Common myeloid progenitor, CD34-positive (primary cell): ENCODE results near the gene DCTPP1.

Source experiments
- CTCF ChIA-PET: fragments of 350-600 bp; sonication (Branson Sonifier 250); formaldehyde crosslinking; loops from one replicate; lab custom pipeline; 2021; ENCODE audit warnings: antibody characterized with exemption; lab: Charles Lee
- POLR2A ChIA-PET: fragments of 350-600 bp; sonication (Branson Sonifier 250); formaldehyde crosslinking; loops from one replicate; lab custom pipeline; 2021; ENCODE audit warnings: antibody characterized with exemption; lab: Charles Lee
- DNase-seq, 3 donors: peaks; one replicate each; pipeline versions ENCODE4 v3.0.0 to v3.0.0-alpha.2; 2013
- H3K27ac ChIP-seq, 2 experiments: 1 replicate in 1 of 2; 2 replicates in 1 of 2; pipeline ENCODE4 v1.7.0; 2013; ENCODE audit warnings: inconsistent platforms in 2 of 2, low read length in 2 of 2, mild to moderate bottlenecking in 2 of 2, low read depth in 1 of 2, moderate library complexity in 1 of 2; ENCODE audit not compliant: severe bottlenecking in 2 of 2, insufficient read depth in 1 of 2, poor library complexity in 1 of 2
- H3K27me3 ChIP-seq, 5 experiments: replicated peaks in 2 of 5; 1 replicate in 3 of 5; 2 replicates in 2 of 5; pipeline versions ENCODE4 v1.6.1 to v1.7.0; 2013; ENCODE audit warnings: low read length in 4 of 5, mild to moderate bottlenecking in 2 of 5, moderate library complexity in 2 of 5, inconsistent platforms in 1 of 5; ENCODE audit not compliant: insufficient read depth in 5 of 5, control insufficient read depth in 4 of 5
- H3K36me3 ChIP-seq, 4 experiments: 1 replicate in 2 of 4; 2 replicates in 2 of 4; pipeline versions ENCODE4 v1.6.1 to v1.7.0; 2013; ENCODE audit warnings: low read length in 3 of 4, control low read depth in 1 of 4, mild to moderate bottlenecking in 1 of 4; ENCODE audit not compliant: control insufficient read depth in 4 of 4, insufficient read depth in 4 of 4
- H3K4me1 ChIP-seq, 4 experiments: 1 replicate in 3 of 4; 2 replicates in 1 of 4; pipeline versions ENCODE4 v1.6.1 to v1.7.1; 2013; ENCODE audit warnings: low read length in 3 of 4, mild to moderate bottlenecking in 3 of 4, control low read depth in 1 of 4, inconsistent platforms in 1 of 4, moderate library complexity in 1 of 4; ENCODE audit not compliant: control insufficient read depth in 4 of 4, insufficient read depth in 4 of 4; ENCODE audit errors: control extremely low read depth in 1 of 4
- H3K4me3 ChIP-seq, 7 experiments: 1 replicate in 4 of 7; 2 replicates in 3 of 7; pipeline versions ENCODE4 v1.5.1 to v1.7.0; 2013; ENCODE audit warnings: mild to moderate bottlenecking in 7 of 7, low read length in 6 of 7, moderate library complexity in 6 of 7, inconsistent platforms in 2 of 7, low read depth in 2 of 7, control low read depth in 1 of 7; ENCODE audit not compliant: insufficient read depth in 4 of 7, control insufficient read depth in 1 of 7; ENCODE audit errors: extremely low read depth in 1 of 7
- H3K9me3 ChIP-seq, 5 experiments: 1 replicate in 4 of 5; 2 replicates in 1 of 5; pipeline versions ENCODE4 v1.6.1 to v1.7.1; 2013; ENCODE audit warnings: low read length in 4 of 5, mild to moderate bottlenecking in 2 of 5, inconsistent platforms in 1 of 5, low read depth in 1 of 5, moderate library complexity in 1 of 5; ENCODE audit not compliant: control insufficient read depth in 4 of 5, insufficient read depth in 2 of 5; ENCODE audit errors: control extremely low read depth in 1 of 5
- WGBS: methylation state at CpG from one replicate; pipeline ENCODE4 v1.1.5; 2013; ENCODE audit not compliant: insufficient coverage; 5-methylcytosine and 5-hydroxymethylcytosine counted together

The DCTPP1 gene

DNA sequence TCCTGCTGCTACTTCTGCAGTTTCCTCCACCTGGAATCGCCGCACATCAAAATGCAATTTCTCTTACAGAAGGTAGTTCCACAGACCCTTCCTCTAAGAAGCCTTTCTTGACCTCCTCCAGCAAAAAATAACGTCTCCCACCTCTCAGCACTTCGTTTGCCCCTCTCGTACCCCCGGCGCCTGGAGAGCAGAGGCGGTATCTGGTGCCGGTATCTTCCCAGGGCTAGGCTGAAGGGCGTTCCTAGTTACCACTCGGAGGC is 482 bp downstream of the DCTPP1 start:
- Histone ChIP-seq H3K4me3 (peak overlapping the region; percentile 36 to 89 (median 82)), H3K9me3 (no peaks in the 10 kb centered on the region), H3K36me3 (peaks cover 6 to 28% (median 14%) of the 10 kb centered on the region in 4 experiments), H3K27me3 (no peaks in the 10 kb centered on the region), H3K27ac (peak overlapping the region; percentile 46 to 76), H3K4me1 (peaks cover 3 to 21% (median 16%) of the 10 kb centered on the region in 4 experiments)
- 2% methylated on average over 11 of the region's 11 CpGs for WGBS
- DNase-seq, result no peak
- CTCF ChIA-PET, result interaction anchor here (0.7 to 2.3 kb wide), 25 partner anchors 9 to 220 kb away, joined by 3 to 15 read pairs (median 4); partner anchors contain the start of genes SEPHS2 and ZNF747
- POLR2A ChIA-PET, result interaction anchor here (1.7 kb wide), 1 partner anchor 11 kb away, joined by 9 read pairs; no protein-coding TSS in a partner anchor

GRCh38 chr16:30428055-30428454 is 1.8 kb downstream of the DCTPP1 start:
- Histone ChIP-seq H3K27me3 (no peaks in the 10 kb centered on the region), H3K27ac (no peak overlapping the region), H3K9me3 (no peaks in the 10 kb centered on the region), H3K4me1 (peaks cover 3 to 18% (median 14%) of the 10 kb centered on the region in 4 experiments), H3K36me3 (peaks cover 7 to 39% (median 21%) of the 10 kb centered on the region in 4 experiments), H3K4me3 (no peak overlapping the region)
- ChIA-PET CTCF (no interaction called here), POLR2A (no interaction called here)
- 91% methylated on average over 4 of the region's 4 CpGs for WGBS
- DNase-seq, result no peak

DNA sequence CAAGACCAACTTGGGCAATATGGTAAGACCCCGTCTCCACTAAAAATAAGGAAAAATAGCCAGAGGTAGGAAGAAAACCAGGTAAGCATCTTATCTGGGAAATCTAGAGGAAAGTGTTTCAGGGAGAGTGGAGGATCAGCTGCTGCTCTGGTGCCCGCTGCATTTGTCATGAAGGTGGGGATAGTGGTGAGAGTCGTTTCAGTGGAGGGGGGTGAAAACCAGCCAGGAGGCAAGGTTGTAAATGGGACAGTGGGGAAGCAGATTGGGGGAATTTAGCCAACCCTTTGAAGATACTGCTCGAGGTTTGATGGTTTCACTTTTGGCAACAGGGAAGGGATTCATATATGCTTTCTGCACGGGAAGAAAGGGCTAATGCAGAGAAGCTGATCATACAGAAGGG is 8.8 kb downstream of the DCTPP1 start:
- H3K27me3 ChIP-seq, result no peaks in the 10 kb centered on the region
- POLR2A ChIA-PET, result no interaction called here
- no peak overlapping the region for H3K27ac ChIP-seq
- CTCF ChIA-PET, result interaction anchor here (1.1 to 2.2 kb wide), 3 partner anchors 9 to 50 kb away, joined by 3 to 12 read pairs (median 9); partner anchors contain the start of gene DCTPP1
- H3K4me1 ChIP-seq, result peaks cover 0 to 16% (median 15%) of the 10 kb centered on the region in 4 experiments
- DNase-seq, result no peak
- 94% methylated on average over 5 of the region's 5 CpGs for WGBS
- no peak overlapping the region for H3K4me3 ChIP-seq
- peaks cover 7 to 54% (median 26%) of the 10 kb centered on the region in 4 experiments for H3K36me3 ChIP-seq
- no peaks in the 10 kb centered on the region for H3K9me3 ChIP-seq

GRCh38 chr16:30418350-30419181 is 11.3 kb downstream of the DCTPP1 start:
- peak in 1 of 3 donors; percentile 37 for DNase-seq
- WGBS, result 72% methylated on average over 26 of the region's 31 CpGs
- Histone ChIP-seq H3K27me3 (no peaks in the 10 kb centered on the region), H3K4me1 (peaks cover 0 to 16% (median 15%) of the 10 kb centered on the region in 4 experiments), H3K9me3 (no peaks in the 10 kb centered on the region), H3K27ac (peak overlapping the region in 1 of 2 experiments; percentile 49), H3K4me3 (peak overlapping the region in 5 of 7 experiments; percentile 63 to 82 (median 77)), H3K36me3 (peaks cover 0 to 46% (median 14%) of the 10 kb centered on the region in 4 experiments)
- POLR2A ChIA-PET, result interaction anchor here (1.0 to 2.7 kb wide), 3 partner anchors 9 to 22 kb away, joined by 3 to 9 read pairs (median 3); partner anchors contain the start of gene DCTPP1
- CTCF ChIA-PET, result interaction anchor here (0.8 to 2.1 kb wide), 8 partner anchors 9 to 256 kb away, joined by 3 to 10 read pairs (median 3); partner anchors contain the start of gene DCTPP1

GRCh38 chr16:30417529-30418349 is 12.1 kb downstream of the DCTPP1 start:
- Histone ChIP-seq H3K4me1 (peaks cover 0 to 18% (median 15%) of the 10 kb centered on the region in 4 experiments), H3K27ac (peak overlapping the region in 1 of 2 experiments; percentile 54), H3K27me3 (no peaks in the 10 kb centered on the region), H3K9me3 (no peaks in the 10 kb centered on the region), H3K4me3 (peak overlapping the region; percentile 57 to 82 (median 66)), H3K36me3 (peaks cover 3 to 48% (median 12%) of the 10 kb centered on the region in 4 experiments)
- WGBS, result 0% methylated on average over 110 of the region's 140 CpGs
- peak; percentile 90 to 96 (median 95) for DNase-seq
- CTCF ChIA-PET, result interaction anchor here (0.8 to 2.1 kb wide), 8 partner anchors 8 to 257 kb away, joined by 3 to 10 read pairs (median 4); partner anchors contain the start of gene DCTPP1
- POLR2A ChIA-PET, result interaction anchor here (0.6 to 2.7 kb wide), 5 partner anchors 8 to 310 kb away, joined by 3 to 9 read pairs (median 3); partner anchors contain the start of genes DCTPP1 and SEPHS2

GRCh38 chr16:30416624-30417528 is 13.0 kb downstream of the DCTPP1 start:
- Histone ChIP-seq H3K9me3 (no peaks in the 10 kb centered on the region), H3K36me3 (peaks cover 3 to 43% (median 7%) of the 10 kb centered on the region in 4 experiments), H3K27me3 (no peaks in the 10 kb centered on the region), H3K27ac (no peak overlapping the region), H3K4me1 (peaks cover 0 to 27% (median 22%) of the 10 kb centered on the region in 4 experiments), H3K4me3 (peak overlapping the region; percentile 57 to 82 (median 66))
- WGBS, result 68% methylated on average over 12 of the region's 18 CpGs
- DNase-seq, result no peak
- ChIA-PET POLR2A (interaction anchor here (0.9 to 2.7 kb wide), 2 partner anchors 13 to 28 kb away, joined by 3 to 9 read pairs; partner anchors contain the start of genes DCTPP1 and SEPHS2), CTCF (interaction anchor here (1.0 to 2.1 kb wide), 10 partner anchors 7 to 258 kb away, joined by 3 to 10 read pairs (median 4); partner anchors contain the start of gene DCTPP1)
